GM19463 (cell line): Measurements from ENCODE around the gene TCP1.
"Not testable (repeated sequence)": the region's sequence is repeated elsewhere in the genome, so short reads cannot be mapped to it uniquely, and the experiment has no call there.

Source experiments
- ATAC-seq: cut with Tn5 transposase; IDR thresholded peaks from one replicate; pipeline ENCODE4 v1.9.1; 2021; ENCODE audit warnings: mild to moderate bottlenecking, moderate library complexity; ENCODE audit not compliant: unreplicated experiment

Gene TCP1

DNA sequence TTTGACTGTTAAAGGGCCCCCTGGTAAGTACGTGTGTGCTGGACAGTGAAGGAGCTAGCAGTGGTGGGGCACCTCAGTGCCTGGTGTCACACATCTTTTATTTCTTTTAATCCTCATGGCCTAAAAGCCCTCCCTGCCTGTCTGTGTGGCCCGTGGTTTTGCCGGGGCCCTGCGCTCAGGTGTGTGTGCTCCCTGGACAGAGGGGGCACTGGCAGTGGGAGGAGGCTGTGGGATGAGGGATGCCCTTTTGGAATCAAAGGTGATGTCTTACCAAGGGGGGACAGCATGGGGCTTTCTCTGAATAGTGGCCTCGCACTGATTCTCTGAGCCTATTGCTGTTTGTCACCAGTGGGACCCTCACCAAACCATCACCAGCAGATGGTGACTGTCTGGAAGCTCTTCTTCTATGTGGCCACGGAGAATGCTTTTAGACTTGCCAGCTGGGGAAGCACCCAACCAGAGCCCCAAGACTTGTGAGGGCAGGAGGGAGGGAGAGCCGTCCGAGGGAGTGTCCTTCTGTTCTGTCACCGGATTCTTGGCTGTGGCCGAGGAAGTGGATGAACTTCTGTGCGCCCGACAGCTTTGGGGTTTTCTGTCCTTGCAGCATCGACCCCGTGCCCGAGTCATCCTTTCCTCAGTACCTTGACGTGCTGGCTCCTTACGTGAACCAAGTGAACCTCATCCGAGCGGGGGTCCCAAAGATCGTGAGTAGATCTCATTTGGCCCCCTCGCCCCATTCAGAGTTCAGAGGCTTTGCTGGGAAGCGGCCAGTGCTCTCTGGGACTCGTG lies 28.7 kb upstream of the TCP1 start:
- ATAC-seq, result no peak

DNA sequence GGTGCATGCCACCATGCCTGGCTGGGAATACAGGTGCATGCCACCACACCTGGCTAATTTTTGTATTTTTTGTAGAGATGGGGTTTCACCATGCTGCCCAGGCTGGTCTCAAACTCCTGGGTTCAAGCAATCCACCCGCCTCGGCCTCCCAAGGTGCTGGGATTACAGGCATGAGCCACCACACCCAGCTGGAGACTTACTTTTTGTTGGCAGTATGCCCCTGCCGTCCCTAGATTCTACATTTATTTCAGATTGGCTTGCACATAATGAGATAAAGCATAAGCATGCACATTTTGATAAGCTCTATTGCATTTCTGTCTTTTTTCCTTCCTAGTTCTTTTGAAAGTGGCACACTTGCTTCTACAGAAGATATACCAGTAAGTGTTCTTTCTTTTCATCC lies 27.4 kb upstream of the TCP1 start:
- not testable (repeated sequence) for ATAC-seq

DNA sequence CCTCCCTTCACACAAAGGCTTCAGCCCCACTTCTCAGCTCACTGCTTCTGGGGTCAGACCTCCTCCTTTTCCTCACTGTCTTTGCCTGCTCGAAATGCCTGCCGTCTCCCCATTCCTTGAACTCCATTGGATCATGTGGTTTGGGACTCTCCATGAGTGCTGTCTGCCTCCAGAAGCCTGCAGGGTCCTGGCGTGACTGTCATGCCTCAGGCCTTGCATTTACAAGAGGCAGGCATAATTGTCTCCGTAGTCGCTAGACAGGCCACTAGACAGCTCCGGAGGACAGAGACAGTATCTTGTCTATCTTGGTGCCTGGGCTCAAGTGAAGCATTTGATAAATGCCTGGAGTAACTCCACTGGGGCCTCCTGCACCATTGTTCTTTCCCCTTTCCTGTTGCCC lies 26.0 kb upstream of the TCP1 start:
- no peak for ATAC-seq

DNA sequence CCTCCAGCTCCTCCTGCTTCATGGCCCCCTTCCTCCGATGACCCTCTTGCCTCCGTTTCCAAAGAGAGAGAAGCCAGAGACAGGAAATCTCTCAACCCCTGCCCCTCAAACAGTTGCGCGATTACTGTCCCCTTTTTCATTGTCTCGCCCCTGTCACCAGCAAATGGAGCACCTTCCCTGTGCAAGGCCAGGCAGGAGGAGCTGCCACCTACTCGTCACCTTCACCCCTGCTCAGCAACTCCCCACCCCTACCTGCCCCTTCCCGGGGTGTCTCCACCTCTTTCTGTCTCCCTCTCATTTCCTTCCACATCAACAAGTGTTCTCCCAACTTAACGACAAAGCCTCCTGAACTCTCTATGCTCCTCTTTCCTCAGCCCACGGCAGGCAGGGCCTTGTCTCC lies 24.4 kb upstream of the TCP1 start:
- ATAC-seq, result no peak

DNA sequence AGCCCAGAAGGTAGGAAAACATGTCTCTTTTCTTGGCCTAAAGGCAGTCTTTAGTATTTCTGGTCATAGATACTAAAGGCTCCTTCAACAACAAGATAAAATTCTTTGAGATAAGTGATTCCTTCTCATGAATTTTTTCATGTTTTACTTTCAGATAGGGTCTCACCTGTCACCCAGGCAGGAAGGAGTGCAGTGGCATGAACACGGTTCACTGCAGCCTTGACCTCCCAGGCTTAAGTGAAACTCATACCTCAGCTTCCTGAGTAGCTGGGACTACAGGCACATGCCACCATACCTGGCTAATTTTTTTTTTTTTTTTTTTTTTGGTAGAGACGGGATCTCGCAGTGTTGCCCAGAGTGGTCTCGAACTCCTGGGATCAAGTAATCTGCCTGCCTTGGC lies 19.7 kb upstream of the TCP1 start:
- ATAC-seq, result no peak

DNA sequence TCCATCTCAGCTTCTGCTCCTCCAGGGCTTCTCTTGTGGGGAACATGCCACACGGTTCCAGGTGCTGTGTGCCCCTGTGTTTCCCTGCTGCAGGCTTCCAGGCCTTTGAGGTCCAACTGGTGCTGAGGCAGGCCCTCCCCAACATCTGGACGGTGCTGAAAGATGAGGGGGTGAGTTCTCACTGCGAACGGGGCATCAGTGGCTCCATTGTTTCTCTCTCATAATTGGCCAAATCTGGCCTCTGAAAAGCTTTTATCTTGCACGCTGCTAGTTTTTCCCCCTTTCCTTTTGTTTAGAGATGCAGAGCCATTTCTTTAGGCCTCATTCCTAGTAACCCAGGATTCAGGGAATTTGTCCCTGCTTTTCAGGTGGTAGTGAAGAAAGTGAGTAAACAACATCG lies 19.2 kb upstream of the TCP1 start:
- ATAC-seq, result no peak

DNA sequence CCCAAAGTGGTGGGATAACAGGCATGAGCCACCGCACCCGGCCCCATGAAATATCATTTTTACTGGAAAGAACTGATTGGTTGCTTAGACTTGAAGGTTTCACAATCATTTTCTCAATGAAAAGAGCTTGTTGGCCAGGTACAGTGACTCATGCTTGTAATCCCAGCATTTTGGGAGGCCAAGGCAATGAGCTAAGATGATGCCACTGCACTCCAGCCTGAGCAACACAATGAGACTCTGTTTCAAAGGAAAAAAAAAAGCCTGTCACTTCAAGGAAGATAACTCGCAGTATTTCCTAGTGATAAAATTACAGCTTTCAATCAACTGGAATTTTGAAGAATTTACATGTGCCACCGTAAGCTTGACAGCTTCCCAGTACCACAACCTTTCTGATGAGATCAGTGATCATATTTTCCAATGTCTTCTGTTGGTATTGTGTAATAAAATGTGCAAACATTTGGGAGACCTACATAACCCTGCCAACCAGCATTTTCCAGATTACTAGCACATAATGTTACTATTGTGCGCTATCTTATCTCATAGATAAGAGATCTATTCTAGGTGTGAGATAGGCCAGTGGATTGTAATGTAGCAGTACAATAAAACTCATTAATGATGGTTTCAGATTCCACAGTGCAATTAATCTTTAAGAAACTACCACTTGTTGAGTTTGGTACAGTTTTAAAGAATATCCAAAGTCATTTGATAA lies 17.9 kb upstream of the TCP1 start:
- ATAC-seq, result no peak

DNA sequence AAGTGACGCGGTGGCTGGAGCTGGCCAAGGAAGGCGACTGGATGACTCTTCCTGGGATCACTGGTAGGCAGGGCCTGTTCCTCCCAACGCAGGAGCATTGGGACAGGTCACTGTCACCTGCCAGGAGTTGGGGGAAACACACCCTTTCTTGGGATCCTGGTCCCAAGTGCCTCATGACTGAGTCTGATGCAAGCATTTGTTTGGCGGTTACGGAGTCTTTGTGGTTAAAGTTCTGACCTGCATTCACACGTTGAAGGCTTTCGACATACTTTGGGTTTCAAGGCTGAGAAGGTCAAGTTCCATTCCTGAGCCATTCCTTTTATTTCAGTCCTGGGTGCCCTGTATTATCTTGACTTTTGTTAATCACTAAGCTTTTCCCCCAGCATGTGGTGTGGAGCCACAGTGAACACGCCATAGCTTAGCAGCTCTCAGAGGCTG lies 16.6 kb upstream of the TCP1 start:
- ATAC-seq, result no peak

DNA sequence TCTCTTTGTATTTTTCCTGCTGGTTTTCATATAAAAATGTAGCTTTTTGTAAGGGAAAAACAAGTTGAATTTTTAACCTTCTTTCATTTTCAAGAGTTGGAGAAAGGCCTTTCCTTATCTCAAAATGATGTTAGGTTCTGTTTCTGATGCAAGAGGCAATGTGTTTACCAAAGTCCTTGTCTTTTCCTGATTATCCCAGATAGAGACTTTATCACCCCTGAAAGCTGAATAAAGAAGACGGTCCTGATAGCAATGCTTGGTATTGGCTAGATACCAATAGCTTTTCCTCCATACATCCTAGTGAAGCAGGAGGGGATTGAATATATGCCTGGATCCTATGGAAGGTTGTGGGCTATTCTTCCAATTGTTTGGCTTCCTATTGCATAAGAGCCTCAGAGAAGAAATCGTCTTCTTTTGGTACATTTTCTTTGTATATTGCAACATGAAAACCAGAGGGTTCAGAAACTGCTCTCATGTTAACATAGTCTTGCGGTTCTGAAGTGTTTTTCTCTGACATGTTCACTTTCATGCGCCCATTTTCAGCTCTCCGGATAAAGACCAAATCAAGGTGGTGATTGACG lies 16.1 kb upstream of the TCP1 start:
- no peak for ATAC-seq

DNA sequence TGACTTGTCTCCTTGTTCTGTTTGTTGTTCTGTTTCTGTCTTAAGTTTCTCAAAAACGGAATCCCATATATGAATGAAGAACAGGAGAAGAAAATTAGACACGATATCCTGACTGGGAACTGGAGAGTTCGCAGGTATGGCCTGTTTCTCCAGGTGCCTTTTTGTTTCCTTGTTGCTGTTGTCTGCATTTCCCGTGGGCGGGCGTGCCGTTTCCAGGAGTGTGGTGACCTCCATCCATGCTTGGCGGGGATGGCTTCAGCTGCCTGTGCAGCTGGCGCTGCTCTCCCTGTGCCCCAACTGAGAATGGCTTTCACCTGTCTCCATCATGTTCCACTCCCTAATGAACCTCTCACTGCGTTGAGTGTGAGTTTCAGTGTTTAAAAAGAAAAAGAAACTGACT lies 15.1 kb upstream of the TCP1 start:
- ATAC-seq, result no peak

DNA sequence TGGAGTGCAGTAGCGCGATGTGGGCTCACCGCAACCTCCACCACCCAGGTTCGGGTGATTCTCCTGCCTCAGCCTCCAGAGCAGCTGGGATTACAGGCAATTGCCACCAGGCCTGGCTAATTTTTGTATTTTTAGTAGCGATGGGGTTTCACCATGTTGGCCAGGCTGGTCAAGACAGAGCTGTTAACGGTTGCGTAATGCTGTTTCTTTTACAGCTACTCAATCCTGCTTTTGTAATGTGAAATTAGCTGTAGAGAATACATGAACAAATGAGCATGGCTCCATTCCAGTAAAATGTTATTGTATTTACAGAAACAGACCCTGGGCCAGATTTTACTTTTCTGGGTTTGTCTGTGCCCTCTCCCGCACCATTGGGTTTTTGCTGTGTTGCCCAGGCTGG lies 12.5 kb upstream of the TCP1 start:
- no peak for ATAC-seq

DNA sequence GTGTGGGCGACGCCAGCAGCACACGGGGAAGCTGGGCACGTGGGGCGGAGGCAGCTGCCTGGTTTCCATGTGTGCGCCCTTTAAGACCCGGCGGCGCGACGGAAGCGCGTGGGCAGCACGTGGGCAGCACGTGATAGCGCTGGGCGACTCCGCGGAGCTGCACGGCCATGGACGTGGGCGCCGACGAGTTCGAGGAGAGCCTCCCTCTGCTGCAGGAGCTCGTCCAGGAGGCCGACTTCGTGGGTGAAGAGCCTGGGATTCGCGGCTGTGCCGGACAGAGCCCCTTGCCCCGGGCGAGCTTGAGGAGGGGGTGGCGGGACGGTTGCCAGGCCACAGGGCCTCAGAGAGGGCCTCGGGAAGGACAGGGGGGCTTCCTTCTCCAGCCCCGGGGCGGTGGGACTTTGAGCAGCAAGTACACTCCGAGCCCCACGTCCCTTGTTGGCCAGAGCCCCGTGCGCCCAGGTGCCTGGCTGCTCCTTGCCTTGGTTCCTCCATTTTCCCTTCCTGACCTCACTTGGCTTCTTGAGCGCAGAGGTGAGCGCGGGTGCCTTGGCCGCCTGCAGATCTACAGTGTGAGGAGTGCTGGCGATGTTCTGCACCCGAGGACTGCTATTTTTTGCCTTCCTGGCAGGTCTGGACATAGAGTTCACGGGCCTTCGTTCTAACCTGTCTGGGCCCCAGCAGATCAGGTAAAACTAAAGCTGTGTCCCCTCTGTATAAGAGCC lies 10.9 kb upstream of the TCP1 start, which contains the start of gene PNLDC1:
Gene PNLDC1, plus strand, starts transcription at position 136 of the 725 bp plus-strand sequence. Its CDS starts 32 bp downstream, at position 168.
- no peak for ATAC-seq

DNA sequence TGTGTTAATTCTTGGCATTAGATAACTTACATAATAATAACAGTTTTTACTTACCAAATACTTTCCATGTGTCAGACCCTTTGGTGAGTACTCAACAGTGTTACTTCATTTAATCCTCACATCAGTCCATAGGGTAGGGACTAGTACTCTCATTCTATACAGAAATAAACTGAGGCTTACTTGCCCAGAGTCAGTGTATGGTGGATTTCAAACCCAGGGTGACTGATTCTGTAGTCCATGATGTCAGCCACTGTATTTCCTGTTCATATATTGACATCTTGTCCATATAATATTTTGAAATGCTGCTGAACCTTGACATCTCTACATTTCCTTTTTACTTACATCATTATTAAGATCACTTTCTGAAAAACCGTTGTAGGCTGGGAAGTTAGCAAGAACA lies 8.2 kb upstream of the TCP1 start:
- no peak for ATAC-seq

DNA sequence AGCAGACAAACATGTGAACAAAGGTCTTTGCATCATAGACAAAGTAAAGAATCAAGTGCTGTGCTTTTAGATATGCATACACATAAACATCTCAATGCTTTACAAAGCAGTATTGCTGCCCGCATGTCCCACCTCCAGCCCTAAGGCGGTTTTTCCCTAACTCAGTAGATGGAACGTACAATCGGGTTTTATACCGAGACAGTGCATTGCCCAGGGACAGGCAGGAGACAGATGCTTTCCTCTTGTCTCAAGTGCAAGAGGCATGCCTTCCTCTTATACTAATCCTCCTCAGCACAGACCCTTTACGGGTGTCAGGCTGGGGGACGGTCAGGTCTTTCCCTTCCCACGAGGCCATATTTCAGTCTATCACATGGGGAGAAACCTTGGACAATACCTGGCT lies 5.6 kb upstream of the TCP1 start:
- ATAC-seq, result not testable (repeated sequence)

DNA sequence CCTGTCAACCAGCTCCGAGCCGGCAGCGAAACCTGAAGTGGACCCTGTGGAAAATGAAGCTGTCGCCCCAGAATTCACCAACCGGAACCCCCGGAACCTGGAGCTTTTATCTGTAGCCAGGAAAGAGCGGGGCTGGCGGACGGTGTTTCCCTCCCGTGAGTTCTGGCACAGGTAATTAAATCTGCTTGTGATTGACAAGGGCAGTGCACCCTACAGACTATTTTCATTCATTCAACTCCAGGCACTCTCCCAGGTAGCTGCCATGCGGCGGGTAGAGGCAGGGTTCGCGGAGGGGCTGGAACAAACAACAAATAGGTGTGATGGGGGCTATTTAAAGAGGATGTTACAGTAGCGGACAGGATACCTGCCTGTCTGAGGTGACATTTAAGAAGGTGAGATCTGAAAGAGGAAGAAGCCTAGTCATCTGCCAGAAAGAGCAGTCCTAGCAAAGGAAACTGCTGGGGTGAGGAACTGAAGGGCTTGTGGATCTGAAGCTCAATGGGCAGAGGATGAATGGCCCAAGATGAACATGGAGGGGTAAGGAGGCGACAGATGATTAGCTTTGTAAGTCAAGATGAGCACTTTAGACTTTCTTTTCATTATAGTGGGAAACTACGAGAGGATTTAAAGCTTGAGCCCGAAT lies 1.7 kb upstream of the TCP1 start:
- no peak for ATAC-seq

DNA sequence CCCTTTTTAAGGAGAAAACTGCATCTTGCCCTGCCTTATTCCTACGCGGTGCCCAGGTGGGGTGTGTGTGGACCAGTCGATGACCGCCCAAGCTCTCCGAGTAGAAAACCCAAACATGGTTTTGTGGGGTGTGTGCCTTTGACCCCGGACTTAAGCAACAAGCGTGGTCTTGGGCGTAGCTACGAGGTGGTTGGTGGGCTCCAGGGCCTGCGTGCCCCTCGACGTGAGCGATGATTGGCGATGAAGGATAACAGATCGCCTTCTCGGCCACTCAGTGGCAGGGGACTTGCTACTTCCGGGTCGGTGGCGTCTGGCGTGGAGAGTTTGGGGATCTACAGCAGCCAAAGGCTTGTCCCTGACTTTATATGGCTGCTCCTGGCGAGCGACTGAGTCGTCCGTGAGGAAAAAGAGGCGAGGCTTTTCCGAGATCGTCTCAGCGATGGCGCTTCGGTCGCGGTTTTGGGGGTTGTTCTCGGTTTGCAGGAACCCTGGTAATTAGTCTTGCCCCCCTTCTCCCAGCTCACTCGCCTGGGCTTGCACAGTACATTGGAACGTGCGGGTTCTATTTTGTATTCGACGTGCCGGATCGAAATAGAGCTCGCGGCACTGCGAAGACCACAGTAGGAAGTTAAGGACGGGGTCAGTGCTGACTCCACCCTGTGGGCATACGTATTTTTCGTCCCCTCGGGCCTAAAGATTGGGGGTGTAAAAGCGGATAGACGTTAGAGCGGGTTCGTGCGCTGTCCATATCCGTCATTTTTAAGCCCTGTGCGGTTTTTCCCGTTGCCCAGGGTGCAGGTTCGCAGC lies 950 bp upstream of the TCP1 start, which contains the start of gene MRPL18:
Gene MRPL18, plus strand, starts transcription at position 319 of the 807 bp plus-strand sequence. Its CDS starts 121 bp downstream, at position 440.
- peak; percentile 77 for ATAC-seq

DNA sequence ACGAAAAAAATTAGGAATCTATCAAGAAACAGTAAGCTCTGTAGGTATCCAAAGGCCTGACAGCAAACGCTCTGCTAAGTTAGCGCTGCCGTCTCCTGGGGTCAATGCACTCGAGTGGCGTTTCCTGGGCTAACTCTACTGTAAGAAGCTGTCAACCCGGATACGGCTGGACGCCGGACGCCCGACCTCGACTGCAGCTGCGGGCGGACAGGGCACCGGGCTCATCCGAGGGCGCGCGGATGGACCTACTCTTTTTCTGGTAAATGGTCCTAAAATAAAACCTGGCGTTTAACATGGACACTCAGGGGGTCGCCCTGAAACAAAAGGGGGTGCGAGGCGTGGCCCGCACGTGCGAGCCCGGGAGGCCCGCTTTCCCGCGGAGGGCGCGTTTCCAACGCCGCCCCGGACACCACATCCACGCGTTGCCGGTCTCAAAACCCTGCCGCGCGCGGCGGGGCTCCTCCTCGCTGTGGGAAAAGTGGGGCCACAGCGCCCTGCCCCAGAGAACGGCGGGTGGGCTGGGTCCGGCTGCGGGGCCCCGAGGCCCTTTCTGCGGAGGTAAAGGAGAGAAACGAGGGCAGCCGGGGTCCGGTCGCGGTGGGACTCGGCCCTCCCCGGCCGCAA lies 537 bp downstream of the TCP1 start:
- no peak for ATAC-seq

DNA sequence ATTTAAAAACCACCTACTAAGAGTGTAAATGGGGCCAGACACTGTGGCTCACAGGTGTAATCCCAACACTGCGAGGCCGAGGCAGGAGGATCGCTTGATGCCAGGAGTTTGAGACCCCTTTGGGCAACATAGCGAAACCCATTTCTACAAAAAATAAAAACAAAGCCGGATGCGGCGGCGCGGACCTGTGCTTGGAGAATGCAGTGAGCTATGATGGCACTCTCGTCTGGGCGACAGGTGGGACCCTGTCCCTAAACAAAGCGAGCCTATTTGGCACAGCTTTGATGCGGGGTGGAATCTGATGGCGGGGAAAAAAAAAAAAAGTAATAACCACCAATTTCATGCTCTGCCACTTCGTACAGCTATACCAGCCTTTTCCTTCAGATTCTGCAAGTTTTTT lies 1.1 kb downstream of the TCP1 start:
- no peak for ATAC-seq

DNA sequence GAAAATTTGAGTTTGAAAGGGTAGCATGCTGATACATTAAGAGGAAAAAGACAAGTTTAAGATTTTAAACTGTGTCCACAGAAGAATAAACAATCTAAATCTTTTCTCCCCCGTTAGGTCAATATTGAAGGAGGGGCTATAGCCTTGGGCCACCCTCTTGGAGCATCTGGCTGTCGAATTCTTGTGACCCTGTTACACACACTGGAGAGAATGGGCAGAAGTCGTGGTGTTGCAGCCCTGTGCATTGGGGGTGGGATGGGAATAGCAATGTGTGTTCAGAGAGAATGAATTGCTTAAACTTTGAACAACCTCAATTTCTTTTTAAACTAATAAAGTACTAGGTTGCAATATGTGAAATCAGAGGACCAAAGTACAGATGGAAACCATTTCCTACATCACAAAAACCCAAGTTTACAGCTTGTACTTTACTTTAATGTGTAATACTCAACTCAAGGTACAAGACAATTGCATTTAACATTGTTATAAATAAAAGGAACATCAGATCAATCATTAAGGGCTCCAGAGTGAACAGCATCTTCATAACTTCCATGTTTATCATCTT lies 10.8 kb downstream of the TCP1 start:
- no peak for ATAC-seq
